Stomach smooth muscle (tissue), 2 donors: ENCODE data around the gene CTNNA3.

Experiments
- H3K27ac ChIP-seq: one replicate; pipeline ENCODE4 v1.7.0; 2013; ENCODE audit warnings: mild to moderate bottlenecking, low read length, inconsistent platforms
- H3K27me3 ChIP-seq, 2 donors: one replicate each; pipeline ENCODE4 v1.7.0; 2013; ENCODE audit warnings: low read length in 2 of 2; ENCODE audit not compliant: insufficient read depth in 2 of 2, control insufficient read depth in 1 of 2
- H3K36me3 ChIP-seq, 2 donors: one replicate each; pipeline ENCODE4 v1.7.0; 2013; ENCODE audit warnings: low read length in 2 of 2; ENCODE audit not compliant: control insufficient read depth in 2 of 2, insufficient read depth in 2 of 2
- H3K4me1 ChIP-seq: one replicate; pipeline ENCODE4 v1.7.0; 2013; ENCODE audit warnings: low read length; ENCODE audit not compliant: control insufficient read depth, insufficient read depth
- H3K4me3 ChIP-seq, 2 donors: one replicate each; pipeline ENCODE4 v1.7.0; 2013; ENCODE audit warnings: low read length in 2 of 2
- H3K9ac ChIP-seq, 2 donors: one replicate each; pipeline ENCODE4 v1.7.0; 2013; ENCODE audit warnings: low read length in 2 of 2, mild to moderate bottlenecking in 1 of 2
- H3K9me3 ChIP-seq, 2 donors: one replicate each; pipeline ENCODE4 v1.7.0; 2013; ENCODE audit warnings: low read length in 2 of 2; ENCODE audit not compliant: control insufficient read depth in 2 of 2
- donor health status: healthy.
- donor health status: Pancreatic carcinoma.

CTNNA3 gene

GRCh38 chr10:66782144-66782543, 913.9 kb downstream of the CTNNA3 start:
- Histone ChIP-seq H3K4me1 (no peaks in the 10 kb centered on the region), H3K4me3 (no peak overlapping the region), H3K36me3 (no peaks in the 10 kb centered on the region), H3K27ac (no peak overlapping the region), H3K27me3 (no peaks in the 10 kb centered on the region), H3K9ac (no peak overlapping the region), H3K9me3 (no peaks in the 10 kb centered on the region)

GRCh38 chr10:66780796-66781195, 915.2 kb downstream of the CTNNA3 start:
- no peaks in the 10 kb centered on the region for H3K36me3 ChIP-seq
- no peaks in the 10 kb centered on the region for H3K27me3 ChIP-seq
- no peak overlapping the region for H3K9ac ChIP-seq
- H3K9me3 ChIP-seq: no peaks in the 10 kb centered on the region
- no peak overlapping the region for H3K27ac ChIP-seq
- no peaks in the 10 kb centered on the region for H3K4me1 ChIP-seq
- no peak overlapping the region for H3K4me3 ChIP-seq

- H3K9me3 ChIP-seq: no peaks in the 10 kb centered on the region
- no peaks in the 10 kb centered on the region for H3K27me3 ChIP-seq
- H3K9ac ChIP-seq: no peak overlapping the region
- no peak overlapping the region for H3K4me3 ChIP-seq
- H3K36me3 ChIP-seq: no peaks in the 10 kb centered on the region
- no peaks in the 10 kb centered on the region for H3K4me1 ChIP-seq
- no peak overlapping the region for H3K27ac ChIP-seq
Observed at GRCh38 chr10:66778351-66778750, 917.6 kb downstream of the CTNNA3 start.

GRCh38 chr10:66777665-66778064, 918.3 kb downstream of the CTNNA3 start:
- Histone ChIP-seq H3K27ac (no peak overlapping the region), H3K9ac (no peak overlapping the region), H3K4me3 (no peak overlapping the region)

GRCh38 chr10:66773472-66773817, 922.5 kb downstream of the CTNNA3 start:
- H3K9ac ChIP-seq: no peak overlapping the region
- H3K4me3 ChIP-seq: no peak overlapping the region
- no peak overlapping the region for H3K27ac ChIP-seq
- no peaks in the 10 kb centered on the region for H3K36me3 ChIP-seq
- H3K9me3 ChIP-seq: no peaks in the 10 kb centered on the region
- no peaks in the 10 kb centered on the region for H3K4me1 ChIP-seq
- no peaks in the 10 kb centered on the region for H3K27me3 ChIP-seq

More at GRCh38 chr10:66777665-66778064, 918.3 kb downstream of the CTNNA3 start:
- no peaks in the 10 kb centered on the region for H3K27me3 ChIP-seq
- no peaks in the 10 kb centered on the region for H3K9me3 ChIP-seq
- no peaks in the 10 kb centered on the region for H3K36me3 ChIP-seq
- H3K4me1 ChIP-seq: no peaks in the 10 kb centered on the region

- Histone ChIP-seq H3K36me3 (no peaks in the 10 kb centered on the region), H3K4me3 (no peak overlapping the region), H3K27ac (no peak overlapping the region), H3K4me1 (no peaks in the 10 kb centered on the region), H3K9ac (no peak overlapping the region), H3K27me3 (no peaks in the 10 kb centered on the region), H3K9me3 (no peaks in the 10 kb centered on the region)
Observed at GRCh38 chr10:66772548-66773471, 923.2 kb downstream of the CTNNA3 start.

- no peaks in the 10 kb centered on the region for H3K9me3 ChIP-seq
- H3K27ac ChIP-seq: no peak overlapping the region
- no peaks in the 10 kb centered on the region for H3K27me3 ChIP-seq
- H3K4me1 ChIP-seq: no peaks in the 10 kb centered on the region
- H3K9ac ChIP-seq: no peak overlapping the region
- no peak overlapping the region for H3K4me3 ChIP-seq
- H3K36me3 ChIP-seq: no peaks in the 10 kb centered on the region
Observed at GRCh38 chr10:66767707-66768106, 928.3 kb downstream of the CTNNA3 start.

GRCh38 chr10:66762218-66762729, 933.7 kb downstream of the CTNNA3 start:
- Histone ChIP-seq H3K27ac (no peak overlapping the region), H3K4me3 (no peak overlapping the region), H3K4me1 (no peaks in the 10 kb centered on the region), H3K9me3 (no peaks in the 10 kb centered on the region), H3K27me3 (no peaks in the 10 kb centered on the region), H3K36me3 (no peaks in the 10 kb centered on the region), H3K9ac (no peak overlapping the region)

- no peaks in the 10 kb centered on the region for H3K36me3 ChIP-seq
- no peaks in the 10 kb centered on the region for H3K4me1 ChIP-seq
- no peaks in the 10 kb centered on the region for H3K9me3 ChIP-seq
- H3K27ac ChIP-seq: no peak overlapping the region
- H3K4me3 ChIP-seq: no peak overlapping the region
- H3K27me3 ChIP-seq: no peaks in the 10 kb centered on the region
- H3K9ac ChIP-seq: no peak overlapping the region
Observed at GRCh38 chr10:66760941-66761340, 935.1 kb downstream of the CTNNA3 start.

GRCh38 chr10:66755474-66755873, 940.5 kb downstream of the CTNNA3 start:
- Histone ChIP-seq H3K9ac (no peak overlapping the region), H3K27me3 (no peaks in the 10 kb centered on the region), H3K36me3 (no peaks in the 10 kb centered on the region), H3K9me3 (no peaks in the 10 kb centered on the region), H3K4me1 (no peaks in the 10 kb centered on the region), H3K4me3 (no peak overlapping the region), H3K27ac (no peak overlapping the region)

- no peak overlapping the region for H3K9ac ChIP-seq
- H3K27ac ChIP-seq: no peak overlapping the region
- H3K9me3 ChIP-seq: no peaks in the 10 kb centered on the region
- no peaks in the 10 kb centered on the region for H3K27me3 ChIP-seq
- H3K4me3 ChIP-seq: no peak overlapping the region
- no peaks in the 10 kb centered on the region for H3K36me3 ChIP-seq
- no peaks in the 10 kb centered on the region for H3K4me1 ChIP-seq
Observed at GRCh38 chr10:66752714-66753113, 943.3 kb downstream of the CTNNA3 start.
